Measurements from ENCODE around the gene RNF223. TPM values are rescaled to one million over a fixed set of nuclear protein-coding genes. Genes with fewer than 3 reads are reported as not detected.

RNF223 gene
- total RNA-seq, 4 donors from 2014 or later = not detected

DNA sequence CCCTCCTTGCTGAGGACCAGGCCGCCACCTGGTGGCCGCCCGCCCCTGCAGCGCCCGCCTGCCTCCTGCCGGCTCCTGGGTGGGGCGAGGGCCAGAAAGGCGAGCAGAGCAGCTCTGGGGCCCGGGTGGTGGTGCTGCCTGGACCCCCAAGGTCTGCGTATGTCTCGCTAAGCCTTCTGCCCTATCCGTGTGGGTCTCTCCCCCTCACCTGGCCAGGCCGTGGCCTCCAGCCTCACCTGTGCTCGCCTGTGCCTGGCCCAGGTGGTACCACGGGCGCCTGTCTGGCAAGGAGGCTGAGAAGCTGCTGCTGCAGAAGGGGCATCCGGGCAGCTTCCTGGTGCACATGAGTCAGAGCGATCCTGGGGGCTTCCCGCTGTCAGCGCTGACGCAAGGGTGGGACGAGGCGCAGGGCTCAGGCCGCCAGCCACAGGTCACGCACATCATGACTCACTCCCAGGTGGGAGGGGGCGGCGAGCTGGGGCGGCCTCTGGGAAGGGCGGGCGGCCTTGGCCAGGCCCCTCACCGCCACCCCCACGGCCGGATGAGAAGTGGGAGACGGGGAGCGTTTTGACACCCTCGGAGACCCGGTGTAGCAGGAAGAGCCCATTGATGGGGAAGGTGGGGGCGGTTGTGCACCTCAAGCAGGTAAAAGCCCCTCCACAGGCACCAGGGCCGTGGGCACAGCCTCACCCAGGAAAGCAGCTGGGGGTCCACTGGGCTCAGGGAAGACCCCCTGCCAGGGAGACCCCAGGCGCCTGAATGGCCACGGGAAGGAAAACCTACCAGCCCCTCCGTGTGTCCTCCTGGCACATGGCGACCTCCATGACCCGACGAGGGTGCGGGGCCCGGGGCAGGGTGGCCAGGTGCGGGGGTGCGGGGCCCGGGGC is 9.9 kb downstream of the RNF223 start:
- Histone ChIP-seq H3K4me1 (peaks cover 0 to 53% (median 17%) of the 10 kb centered on the region in 4 donors), H3K4me3 (no peak overlapping the region), H3K27me3 (peaks cover 0 to 78% of the 10 kb centered on the region in 2 donors), H3K36me3 (no peaks in the 10 kb centered on the region), H3K27ac (no peak overlapping the region), H3K9me3 (no peaks in the 10 kb centered on the region)
- DNase-seq (ENCODE audit: low spot score in 2 of 2) = peak in 1 of 2 donors; percentile 27
- TF ChIP-seq EP300 (IDR thresholded peaks at IDR 0.05) (no peak), CTCF (IDR thresholded peaks at IDR 0.05) (peak; percentile 76 to 92 (median 89))
- WGBS, 2 donors = 9 to 25% methylated on average over 14 to 37 of the region's 50 CpGs

GRCh38 chr1:1063261-1063944 is 10.7 kb downstream of the RNF223 start:
- WGBS, 2 donors = 60 to 73% methylated on average over 13 to 14 of the region's 24 CpGs
- Histone ChIP-seq H3K36me3 (no peaks in the 10 kb centered on the region), H3K27me3 (peaks cover 0 to 78% of the 10 kb centered on the region in 2 donors), H3K27ac (no peak overlapping the region), H3K4me1 (peaks cover 0 to 53% (median 17%) of the 10 kb centered on the region in 4 donors), H3K9me3 (no peaks in the 10 kb centered on the region), H3K4me3 (no peak overlapping the region)
- TF ChIP-seq CTCF (IDR thresholded peaks at IDR 0.05) (no peak), POLR2A (IDR thresholded peaks at IDR 0.05) (no peak), EP300 (IDR thresholded peaks at IDR 0.05) (no peak)
- DNase-seq (ENCODE audit: low spot score in 2 of 2) = no peak

DNA sequence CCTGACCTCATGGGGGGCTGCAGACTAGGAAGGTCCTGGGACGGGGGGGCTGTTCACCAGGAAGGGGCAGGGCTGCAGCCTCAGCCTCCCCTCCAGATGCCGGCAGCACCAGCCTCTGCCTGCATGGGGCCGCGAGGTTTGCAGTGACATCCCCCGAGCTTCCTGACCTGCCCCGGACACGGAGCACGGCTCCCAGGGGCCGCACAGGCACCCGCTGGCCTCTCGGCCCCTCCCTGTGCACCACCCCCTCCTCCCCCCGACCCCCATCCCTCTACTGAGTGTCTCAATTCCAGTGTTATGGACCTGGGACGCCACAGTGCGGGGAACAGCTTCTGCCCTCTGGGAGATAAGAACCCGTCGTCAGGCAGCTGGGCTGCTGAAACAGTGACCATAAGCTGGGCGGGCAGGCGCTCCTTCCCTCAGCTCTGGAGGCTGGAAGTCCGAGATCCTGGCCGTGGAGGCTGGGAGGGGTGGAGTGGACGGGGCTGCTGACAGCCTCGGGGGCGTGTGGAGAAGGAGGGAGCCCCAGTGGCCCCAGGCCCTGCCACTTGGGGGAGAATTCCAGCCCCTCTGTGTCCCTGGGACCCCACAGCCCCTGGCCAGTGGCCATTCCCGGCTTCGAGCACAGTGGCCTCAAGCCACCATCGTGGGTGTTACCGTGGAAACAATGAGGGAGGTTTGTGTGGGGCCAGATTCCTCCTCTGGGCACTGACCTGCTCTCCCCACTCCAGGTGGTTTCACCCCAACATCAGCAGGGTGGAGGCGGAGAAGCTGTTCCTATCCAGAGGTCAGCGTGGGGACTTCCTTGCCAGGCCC is 11.6 kb downstream of the RNF223 start:
- Histone ChIP-seq H3K4me1 (peaks cover 0 to 56% (median 17%) of the 10 kb centered on the region in 4 donors), H3K27me3 (peaks cover 0 to 78% of the 10 kb centered on the region in 2 donors), H3K36me3 (no peaks in the 10 kb centered on the region), H3K9me3 (no peaks in the 10 kb centered on the region), H3K4me3 (no peak overlapping the region), H3K27ac (no peak overlapping the region)
- WGBS, 2 donors = 23 to 31% methylated on average over 20 of the region's 29 CpGs
- DNase-seq (ENCODE audit: low spot score in 2 of 2) = no peak
- TF ChIP-seq EP300 (IDR thresholded peaks at IDR 0.05) (no peak), CTCF (IDR thresholded peaks at IDR 0.05) (no peak), POLR2A (IDR thresholded peaks at IDR 0.05) (no peak)

DNA sequence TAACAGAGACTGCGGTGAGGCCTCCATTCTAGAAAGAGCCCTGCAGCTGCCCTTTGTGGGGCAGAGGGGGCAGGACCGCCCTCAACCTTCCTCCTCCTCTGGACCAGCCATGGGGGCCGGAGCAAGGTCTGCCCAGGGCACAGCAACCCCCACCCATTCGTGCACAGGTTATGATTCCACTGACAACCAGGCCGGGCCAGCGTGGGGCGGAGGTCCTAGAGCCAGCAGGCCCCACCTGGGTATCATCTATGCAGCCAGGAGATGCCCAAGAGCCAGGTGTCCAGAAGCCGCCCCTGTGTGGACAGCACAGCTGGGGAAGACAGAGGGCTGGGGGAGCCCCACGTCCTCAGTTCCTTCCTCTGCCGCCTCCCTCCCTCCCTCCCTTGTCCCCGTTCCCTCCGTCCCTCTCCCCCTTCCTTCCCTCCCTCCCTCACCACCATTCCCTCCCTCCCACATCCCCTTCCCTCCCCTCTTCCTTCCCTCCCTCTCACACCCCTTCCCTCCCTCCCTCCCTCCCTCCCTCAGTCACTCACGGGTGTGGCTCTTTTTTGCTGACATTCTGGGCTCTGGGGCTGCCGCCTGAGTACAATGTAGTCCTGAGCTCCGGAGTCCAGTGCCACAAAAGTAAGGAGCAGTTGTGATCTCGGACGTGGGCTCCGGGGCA is 12.3 kb downstream of the RNF223 start:
- WGBS, 2 donors = 60 to 65% methylated on average over 11 to 13 of the region's 18 CpGs
- Histone ChIP-seq H3K36me3 (no peaks in the 10 kb centered on the region), H3K4me1 (peaks cover 0 to 56% (median 17%) of the 10 kb centered on the region in 4 donors), H3K9me3 (no peaks in the 10 kb centered on the region), H3K4me3 (no peak overlapping the region), H3K27me3 (peaks cover 0 to 83% of the 10 kb centered on the region in 2 donors), H3K27ac (no peak overlapping the region)
- TF ChIP-seq POLR2A (IDR thresholded peaks at IDR 0.05) = no peak
- TF ChIP-seq CTCF (IDR thresholded peaks at IDR 0.05) = no peak
- TF ChIP-seq EP300 (IDR thresholded peaks at IDR 0.05) = no peak
- no peak for DNase-seq (ENCODE audit: low spot score in 2 of 2)

Data from tibial nerve (tissue), 4 donors.